Measurements from ENCODE around the gene TMEM270. TPM values are rescaled to one million over a fixed set of nuclear protein-coding genes. Genes with fewer than 3 reads are reported as not detected.
"Not testable (repeated sequence)": the region's sequence is repeated elsewhere in the genome, so short reads cannot be mapped to it uniquely, and the experiment has no call there.

TMEM270 gene, protein sequence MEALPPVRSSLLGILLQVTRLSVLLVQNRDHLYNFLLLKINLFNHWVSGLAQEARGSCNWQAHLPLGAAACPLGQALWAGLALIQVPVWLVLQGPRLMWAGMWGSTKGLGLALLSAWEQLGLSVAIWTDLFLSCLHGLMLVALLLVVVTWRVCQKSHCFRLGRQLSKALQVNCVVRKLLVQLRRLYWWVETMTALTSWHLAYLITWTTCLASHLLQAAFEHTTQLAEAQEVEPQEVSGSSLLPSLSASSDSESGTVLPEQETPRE
- total RNA-seq = not detected

DNA sequence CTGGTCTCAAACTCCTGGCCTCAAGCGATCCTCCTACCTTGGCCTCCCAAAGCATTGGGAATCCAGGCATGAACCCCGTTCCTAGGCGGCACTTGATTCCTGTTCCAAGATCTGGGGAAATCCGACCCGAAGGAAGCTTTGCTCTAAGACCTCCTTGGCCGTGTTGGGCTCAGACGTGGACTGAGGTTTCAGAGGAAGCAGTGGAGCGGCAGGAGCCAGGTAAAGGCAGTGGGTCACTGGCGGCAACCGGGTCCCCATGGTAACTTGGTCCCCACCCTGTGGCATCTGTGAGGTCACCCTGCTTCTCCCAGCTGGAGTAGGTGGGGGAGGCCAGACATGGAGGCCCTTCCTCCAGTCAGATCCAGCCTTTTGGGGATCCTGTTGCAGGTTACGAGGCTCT is at the start of gene TMEM270:
Gene TMEM270, plus strand, starts transcription at position 301 of the 400 bp plus-strand sequence. Its CDS starts 36 bp downstream, at position 337.
- DNase-seq (ENCODE audit: low spot score) = no peak
- TF ChIP-seq, protein P1, sequence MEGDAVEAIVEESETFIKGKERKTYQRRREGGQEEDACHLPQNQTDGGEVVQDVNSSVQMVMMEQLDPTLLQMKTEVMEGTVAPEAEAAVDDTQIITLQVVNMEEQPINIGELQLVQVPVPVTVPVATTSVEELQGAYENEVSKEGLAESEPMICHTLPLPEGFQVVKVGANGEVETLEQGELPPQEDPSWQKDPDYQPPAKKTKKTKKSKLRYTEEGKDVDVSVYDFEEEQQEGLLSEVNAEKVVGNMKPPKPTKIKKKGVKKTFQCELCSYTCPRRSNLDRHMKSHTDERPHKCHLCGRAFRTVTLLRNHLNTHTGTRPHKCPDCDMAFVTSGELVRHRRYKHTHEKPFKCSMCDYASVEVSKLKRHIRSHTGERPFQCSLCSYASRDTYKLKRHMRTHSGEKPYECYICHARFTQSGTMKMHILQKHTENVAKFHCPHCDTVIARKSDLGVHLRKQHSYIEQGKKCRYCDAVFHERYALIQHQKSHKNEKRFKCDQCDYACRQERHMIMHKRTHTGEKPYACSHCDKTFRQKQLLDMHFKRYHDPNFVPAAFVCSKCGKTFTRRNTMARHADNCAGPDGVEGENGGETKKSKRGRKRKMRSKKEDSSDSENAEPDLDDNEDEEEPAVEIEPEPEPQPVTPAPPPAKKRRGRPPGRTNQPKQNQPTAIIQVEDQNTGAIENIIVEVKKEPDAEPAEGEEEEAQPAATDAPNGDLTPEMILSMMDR (IDR thresholded peaks at IDR 0.05) = no peak
- no peak for ATAC-seq (ENCODE audit: low FRiP score)

GRCh38 chr7:73811760-73812168 is 49.2 kb upstream of the TMEM270 start:
- TF ChIP-seq, protein P1 (IDR thresholded peaks at IDR 0.05) = peak in 1 of 3 donors; percentile 10
- ATAC-seq (ENCODE audit: low FRiP score) (peak; percentile 87), DNase-seq (ENCODE audit: low spot score) (peak; percentile 51)

- TF ChIP-seq, protein P1 (IDR thresholded peaks at IDR 0.05) = no peak
- DNase-seq (ENCODE audit: low spot score) (no peak), ATAC-seq (ENCODE audit: low FRiP score) (no peak)
Measured at GRCh38 chr7:73812996-73813395, 48.0 kb upstream of the TMEM270 start.

DNA sequence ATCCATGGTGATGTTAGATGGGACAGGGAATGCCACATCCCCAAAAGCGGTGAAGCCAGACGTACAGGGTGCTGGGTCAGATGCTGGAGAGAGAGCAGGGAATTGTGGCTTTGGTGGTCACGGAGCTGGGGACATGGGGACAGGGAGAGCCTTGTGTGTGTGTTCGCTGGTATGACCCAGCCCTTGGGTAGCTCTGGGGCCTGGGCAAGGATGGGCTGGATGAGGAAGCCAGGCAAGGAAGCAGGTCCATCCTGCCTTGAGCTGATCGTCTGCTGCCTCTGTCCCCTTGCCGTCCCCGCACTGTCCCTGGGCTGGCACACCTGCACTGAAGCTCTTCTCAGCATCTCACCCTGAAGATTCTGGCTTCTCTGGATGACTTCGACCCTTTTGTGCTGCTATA is 45.5 kb upstream of the TMEM270 start:
- no peak for DNase-seq (ENCODE audit: low spot score)
- no peak for ATAC-seq (ENCODE audit: low FRiP score)
- TF ChIP-seq, protein P1 (IDR thresholded peaks at IDR 0.05) = no peak

DNA sequence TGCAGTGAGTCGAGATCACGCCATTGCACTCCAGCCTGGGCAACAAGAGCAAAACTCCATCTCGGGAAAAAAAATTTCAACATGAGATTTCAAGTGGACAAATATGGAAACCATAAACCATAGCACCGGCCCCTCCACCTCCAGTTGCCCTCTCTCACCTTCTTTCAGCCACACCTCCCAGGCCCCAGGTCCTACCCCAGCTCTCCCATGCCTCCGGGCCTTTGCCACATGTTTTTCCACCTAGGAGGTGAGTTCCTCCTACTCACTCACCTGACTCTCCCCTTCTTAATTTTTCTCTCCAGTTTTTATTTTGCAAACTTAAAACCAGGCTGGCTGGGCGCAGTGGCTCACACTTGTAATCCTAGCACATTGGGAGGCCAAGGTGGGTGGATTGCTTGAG is 43.8 kb upstream of the TMEM270 start:
- ATAC-seq (ENCODE audit: low FRiP score) = no peak

GRCh38 chr7:73820013-73820412 is 40.9 kb upstream of the TMEM270 start:
- ATAC-seq (ENCODE audit: low FRiP score) (no peak), DNase-seq (ENCODE audit: low spot score) (no peak)
- TF ChIP-seq, protein P1 (IDR thresholded peaks at IDR 0.05) = no peak

More for the DNA sequence above, 43.8 kb upstream of the TMEM270 start:
- DNase-seq (ENCODE audit: low spot score) = no peak
- TF ChIP-seq, protein P1 (IDR thresholded peaks at IDR 0.05) = no peak

GRCh38 chr7:73821597-73822285 is 39.2 kb upstream of the TMEM270 start:
- ATAC-seq (ENCODE audit: low FRiP score); DNase-seq (ENCODE audit: low spot score): not testable (repeated sequence)

All from omental fat pad (tissue), 4 donors.